IPS DF 4.7 (cell line): ENCODE results near the gene C5orf46.
"Not testable (repeated sequence)": the region's sequence is repeated elsewhere in the genome, so short reads cannot be mapped to it uniquely, and the experiment has no call there.

ENCODE experiments used
- DNase-seq: peaks from one replicate; pipeline ENCODE4 v3.0.0-alpha.2; 2013; ENCODE audit warnings: low spot score; ENCODE audit errors: extremely low read depth

Gene C5orf46

GRCh38 chr5:147895864-147896263 lies 10.5 kb downstream of the C5orf46 start:
- DNase-seq = no peak

- DNase-seq = no peak
These were observed 12.5 kb downstream of the C5orf46 start for GRCh38 chr5:147893820-147894219.

DNA sequence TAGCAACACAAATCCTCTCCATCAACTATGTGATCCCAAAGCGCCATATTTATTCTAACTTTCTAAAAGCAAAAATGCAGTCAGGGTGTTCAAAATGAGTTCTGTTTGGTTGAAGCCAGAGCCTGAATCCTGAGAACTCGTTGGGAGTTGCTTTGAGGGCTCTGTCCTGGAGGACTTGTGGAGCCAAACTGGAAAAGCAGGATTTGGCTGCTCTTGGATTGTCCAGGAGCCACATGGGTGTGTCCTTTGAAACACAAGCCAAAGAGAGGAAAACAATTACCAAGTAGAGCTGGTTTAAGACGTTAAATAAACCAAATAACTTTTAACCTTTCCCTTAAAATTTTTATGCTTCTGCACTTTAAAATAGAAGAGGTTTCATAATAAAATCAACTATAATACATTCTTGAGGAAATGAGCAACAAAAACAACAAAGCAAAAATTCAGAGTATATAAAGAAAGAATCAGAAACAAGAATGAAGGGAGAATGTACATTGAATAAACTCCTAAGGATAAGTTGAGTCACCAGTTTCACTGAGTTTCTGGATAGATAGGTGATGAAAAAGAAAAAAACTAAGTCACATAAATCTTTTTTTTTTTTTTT lies 13.5 kb downstream of the C5orf46 start:
- DNase-seq = no peak

DNA sequence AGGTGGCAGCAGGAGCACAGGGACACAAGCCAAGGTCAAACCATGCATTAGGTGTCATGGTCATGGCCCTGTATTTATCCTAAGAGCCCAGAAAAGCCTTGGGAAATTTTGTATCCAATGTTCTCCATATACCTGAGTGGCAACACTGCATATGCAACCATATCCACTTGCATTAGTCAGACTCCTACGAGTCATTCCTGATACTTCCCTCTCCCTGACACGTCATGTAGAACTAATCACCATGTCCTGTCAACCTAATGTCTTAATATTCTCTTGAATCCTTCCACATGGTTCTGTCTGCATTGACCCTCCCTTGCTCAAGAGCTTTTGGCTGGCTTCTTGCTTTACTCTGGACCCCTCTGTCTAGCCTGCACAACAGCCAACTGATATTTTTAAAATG lies 18.4 kb downstream of the C5orf46 start:
- DNase-seq = no peak

DNA sequence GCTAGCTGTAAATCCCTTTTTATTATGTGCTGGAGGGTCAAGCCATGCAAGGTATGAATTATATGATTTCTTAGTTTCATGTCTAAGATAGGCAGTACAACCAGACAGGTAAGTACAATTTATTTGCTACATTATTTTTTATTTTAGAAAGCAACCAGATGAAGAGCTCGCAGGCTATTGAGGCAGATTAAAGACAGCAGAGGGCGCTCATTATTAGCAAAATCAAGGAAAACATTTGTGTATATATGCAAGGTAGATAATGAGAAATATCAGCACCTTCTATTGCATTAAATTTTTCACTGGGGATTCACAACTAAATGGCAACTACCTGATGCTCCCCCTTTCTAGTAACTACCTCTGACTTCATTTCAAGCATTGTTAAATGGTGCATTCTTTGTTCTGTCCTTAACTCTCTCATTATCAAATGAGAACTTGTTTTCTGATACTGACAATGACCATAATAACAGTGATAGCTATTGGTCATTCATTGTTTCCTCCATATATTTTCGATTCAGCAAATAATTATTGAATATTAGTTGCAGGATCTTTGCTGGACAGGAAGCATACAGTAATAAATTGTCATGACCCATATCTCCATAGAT lies 19.2 kb downstream of the C5orf46 start:
- no peak for DNase-seq

DNA sequence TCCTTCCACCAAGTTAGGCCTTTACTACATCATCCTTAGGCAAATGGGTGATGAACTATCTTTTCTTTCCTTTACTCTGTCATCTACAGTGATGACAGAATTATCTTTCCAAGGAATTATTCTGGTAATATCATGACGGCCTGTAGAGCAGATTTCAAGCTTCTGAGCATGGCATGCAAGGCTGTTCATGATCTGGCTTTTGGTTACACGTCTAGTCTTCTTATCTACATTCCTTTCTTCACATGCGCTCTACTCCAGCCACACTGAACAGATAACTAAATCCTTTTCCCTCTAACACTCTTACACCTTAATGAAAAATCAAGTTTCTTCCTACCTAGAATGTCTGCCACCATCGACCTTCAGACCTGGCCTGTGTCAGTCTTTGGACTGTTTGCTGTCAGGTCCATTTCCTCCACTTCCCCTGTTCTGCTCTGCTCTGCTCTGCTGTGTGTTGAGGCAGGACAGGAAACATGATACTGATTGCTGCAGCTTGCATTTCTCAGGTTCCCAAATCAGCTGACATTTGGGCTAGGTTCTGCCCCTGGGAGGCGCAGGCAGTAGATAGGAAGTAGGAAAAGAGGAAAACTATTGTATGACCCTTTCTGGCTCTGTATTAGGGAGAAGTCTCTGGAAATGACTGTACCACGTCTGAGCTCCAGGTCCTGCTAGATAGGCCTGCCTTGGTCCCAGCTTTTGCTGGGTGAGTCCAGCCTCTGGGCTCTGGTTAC lies 23.6 kb downstream of the C5orf46 start:
- no peak for DNase-seq

- DNase-seq = no peak
These were observed 25.9 kb downstream of the C5orf46 start for GRCh38 chr5:147880487-147880886.

DNA sequence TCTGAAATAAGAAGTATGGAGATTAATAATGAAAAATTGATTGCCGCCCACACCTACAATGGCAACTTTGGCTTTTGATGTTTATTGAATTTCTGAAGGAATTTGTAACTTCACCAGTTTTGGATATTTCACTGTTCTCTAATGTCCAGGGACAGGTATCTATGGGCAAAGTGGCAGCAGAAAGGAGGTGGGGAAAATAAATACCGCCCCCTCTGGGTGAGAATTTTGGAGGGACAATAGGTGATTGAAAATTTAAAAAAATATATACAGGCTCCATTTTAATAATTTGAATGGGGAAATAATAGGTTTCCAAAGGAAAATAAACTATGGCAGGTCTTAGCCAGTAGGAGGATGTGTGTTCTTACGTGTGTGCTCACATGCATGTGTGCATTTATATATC lies 26.6 kb downstream of the C5orf46 start:
- no peak for DNase-seq

GRCh38 chr5:147878066-147878759 lies 28.1 kb downstream of the C5orf46 start, which contains the start of gene SCGB3A2:
Gene SCGB3A2 (plus strand): TSS chr5:147878711. CDS start chr5:147878804, 93 bp downstream.
- DNase-seq = no peak

- no peak for DNase-seq
These were observed 29.7 kb downstream of the C5orf46 start for GRCh38 chr5:147876626-147877025.

- no peak for DNase-seq
These were observed 30.2 kb downstream of the C5orf46 start for GRCh38 chr5:147876141-147876540.

DNA sequence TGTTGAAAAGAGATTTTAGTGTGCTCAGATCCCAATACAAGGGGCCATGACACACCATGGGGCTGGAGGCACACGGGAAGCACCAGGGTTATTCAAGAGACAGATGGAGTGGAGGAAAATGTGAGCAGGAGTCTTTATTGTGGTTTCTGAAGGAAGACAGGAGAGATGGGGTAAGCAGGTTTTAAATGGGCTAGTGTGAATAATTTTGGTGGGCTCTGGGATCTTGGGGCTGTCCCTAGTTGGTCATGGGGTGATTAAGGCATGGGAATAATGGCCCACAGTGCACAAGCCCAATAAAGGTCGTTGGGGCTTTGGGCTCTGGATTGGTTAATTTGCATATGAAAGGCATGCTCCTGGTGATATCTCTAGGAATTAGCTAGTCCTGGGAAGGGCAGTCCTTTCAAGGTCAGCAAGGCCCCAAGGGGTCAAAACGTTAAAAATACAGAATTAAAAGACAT lies 31.4 kb downstream of the C5orf46 start:
- DNase-seq = peak; percentile 75

DNA sequence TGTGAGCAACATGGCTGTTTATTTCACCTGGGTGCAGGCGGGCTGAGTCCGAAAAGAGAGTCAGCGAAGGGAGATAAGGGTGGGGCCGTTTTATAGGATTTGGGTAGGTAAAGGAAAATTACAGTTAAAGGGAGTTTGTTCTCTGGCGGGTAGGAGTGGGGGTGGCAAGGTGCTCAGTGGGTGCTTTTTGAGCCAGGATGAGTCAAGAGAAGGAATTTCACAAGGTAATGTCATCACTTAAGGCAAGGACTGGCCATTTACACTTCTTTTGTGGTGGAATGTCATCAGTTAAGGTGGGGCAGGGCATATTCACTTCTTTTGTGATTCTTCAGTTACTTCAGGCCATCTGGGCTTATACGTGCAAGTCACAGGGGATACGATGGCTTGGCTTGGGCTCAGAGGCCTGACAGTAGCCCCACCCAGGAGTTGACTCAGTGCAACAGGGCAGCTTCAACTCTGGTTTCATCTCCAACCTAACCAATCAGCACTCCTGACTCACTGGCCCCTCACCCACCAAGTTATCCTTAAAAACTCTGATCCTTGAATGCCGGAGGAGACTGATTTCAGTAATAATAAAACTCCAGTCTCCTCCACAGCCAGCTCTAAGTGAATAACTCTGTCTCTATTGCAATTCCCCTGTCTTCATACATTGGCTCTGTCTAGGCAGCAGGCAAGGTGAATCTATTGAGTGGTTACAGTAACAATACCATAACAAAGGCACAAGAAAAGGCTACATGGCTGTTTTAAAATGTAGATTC lies 32.0 kb downstream of the C5orf46 start:
- peak; percentile 93 for DNase-seq

GRCh38 chr5:147872744-147873435 lies 33.4 kb downstream of the C5orf46 start:
- not testable (repeated sequence) for DNase-seq

- not testable (repeated sequence) for DNase-seq
These were observed 34.3 kb downstream of the C5orf46 start for GRCh38 chr5:147871980-147872549.

- not testable (repeated sequence) for DNase-seq
These were observed 36.4 kb downstream of the C5orf46 start for GRCh38 chr5:147869892-147870291.

DNA sequence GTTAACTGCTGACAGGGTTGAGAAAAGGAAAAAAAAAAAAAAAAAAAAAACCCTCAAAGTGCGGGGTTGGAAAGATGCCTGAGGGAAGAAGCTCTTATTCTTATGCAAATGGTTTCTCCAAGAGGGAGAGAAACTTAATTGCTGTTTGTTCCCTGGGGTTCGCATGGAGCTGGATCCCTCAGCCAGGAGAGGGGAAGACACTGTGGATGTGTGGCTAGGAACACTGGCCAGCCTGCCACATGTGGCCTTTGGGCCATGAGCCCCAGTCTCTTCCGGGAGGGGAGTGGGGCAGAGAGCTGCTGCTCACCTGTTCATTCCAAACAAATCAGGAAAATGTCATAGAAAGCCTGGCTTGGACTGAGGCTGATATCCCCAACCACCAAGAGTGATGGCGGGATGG lies 37.2 kb downstream of the C5orf46 start:
- DNase-seq = no peak

DNA sequence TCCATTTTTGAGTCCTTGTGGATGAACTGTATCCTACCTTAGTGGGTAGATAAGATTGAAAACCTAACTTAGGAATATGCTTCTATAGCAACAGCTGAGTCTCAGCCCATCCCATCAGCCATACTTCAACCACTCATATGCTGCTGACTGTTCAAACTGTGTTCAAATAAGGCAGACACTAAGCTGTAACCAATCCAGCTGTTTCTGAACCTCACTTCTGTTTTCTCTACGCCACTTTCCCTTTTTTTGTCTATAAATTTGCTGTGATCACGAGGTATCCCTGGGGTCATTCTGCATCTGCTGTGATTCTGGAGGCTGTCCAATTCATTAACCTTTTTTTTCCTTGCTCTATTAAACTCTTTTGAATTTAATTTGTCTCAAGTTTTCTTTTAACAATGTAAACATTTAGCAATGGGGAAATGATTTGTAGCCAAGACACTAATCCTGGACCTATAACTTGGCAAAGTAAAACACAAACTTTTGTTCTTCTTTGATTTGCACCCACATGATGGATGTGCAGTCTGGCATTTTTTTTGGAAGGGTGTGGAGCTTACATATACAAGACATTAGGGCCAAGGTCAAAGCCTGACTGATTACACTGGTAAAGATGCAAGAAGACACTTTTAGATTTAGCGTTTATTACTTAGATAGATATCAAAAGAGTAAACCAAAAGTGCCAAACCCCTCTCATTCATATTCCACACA lies 42.7 kb downstream of the C5orf46 start:
- no peak for DNase-seq

GRCh38 chr5:147860641-147861025 lies 45.7 kb downstream of the C5orf46 start:
- DNase-seq = no peak
